ENCODE data around the gene MTOR.

DNA sequence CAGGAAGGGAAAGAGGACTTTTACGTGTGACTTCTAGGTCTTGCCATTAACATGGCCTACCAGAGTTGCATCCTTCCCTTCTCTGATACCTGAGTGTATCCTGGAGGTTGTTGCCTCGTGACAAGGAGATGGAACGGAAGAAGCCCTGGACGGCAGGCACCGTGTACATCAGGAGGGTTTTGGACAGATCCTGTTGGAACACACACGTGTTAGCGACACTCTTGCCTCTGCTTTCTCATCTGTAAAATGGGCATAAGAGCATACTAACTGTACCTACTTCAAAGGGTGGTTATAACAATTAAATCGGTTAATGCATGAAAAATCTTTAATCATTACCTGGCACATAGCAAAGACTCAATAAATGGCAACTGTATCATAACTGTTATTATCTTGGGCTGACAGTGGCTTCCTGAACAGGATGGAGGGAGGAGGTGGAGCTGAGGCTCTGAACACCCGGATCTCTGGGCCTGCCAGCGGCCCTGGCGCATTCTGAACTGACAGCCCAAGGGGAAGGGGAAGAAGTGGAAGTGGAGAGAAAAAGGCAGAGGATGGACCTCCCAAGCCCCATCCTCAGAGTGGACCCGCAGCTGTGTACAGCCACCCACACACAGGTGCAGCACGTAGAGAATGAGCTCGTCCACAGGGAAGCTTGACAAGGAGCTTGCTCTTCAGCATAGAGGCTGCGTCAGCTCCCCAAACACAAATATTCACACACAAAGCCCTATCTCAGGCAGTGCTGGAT is 132.5 kb downstream of the MTOR start:
- TF ChIP-seq POLR2A (IDR thresholded peaks at IDR 0.05), result no peak
- TF ChIP-seq, protein P1, sequence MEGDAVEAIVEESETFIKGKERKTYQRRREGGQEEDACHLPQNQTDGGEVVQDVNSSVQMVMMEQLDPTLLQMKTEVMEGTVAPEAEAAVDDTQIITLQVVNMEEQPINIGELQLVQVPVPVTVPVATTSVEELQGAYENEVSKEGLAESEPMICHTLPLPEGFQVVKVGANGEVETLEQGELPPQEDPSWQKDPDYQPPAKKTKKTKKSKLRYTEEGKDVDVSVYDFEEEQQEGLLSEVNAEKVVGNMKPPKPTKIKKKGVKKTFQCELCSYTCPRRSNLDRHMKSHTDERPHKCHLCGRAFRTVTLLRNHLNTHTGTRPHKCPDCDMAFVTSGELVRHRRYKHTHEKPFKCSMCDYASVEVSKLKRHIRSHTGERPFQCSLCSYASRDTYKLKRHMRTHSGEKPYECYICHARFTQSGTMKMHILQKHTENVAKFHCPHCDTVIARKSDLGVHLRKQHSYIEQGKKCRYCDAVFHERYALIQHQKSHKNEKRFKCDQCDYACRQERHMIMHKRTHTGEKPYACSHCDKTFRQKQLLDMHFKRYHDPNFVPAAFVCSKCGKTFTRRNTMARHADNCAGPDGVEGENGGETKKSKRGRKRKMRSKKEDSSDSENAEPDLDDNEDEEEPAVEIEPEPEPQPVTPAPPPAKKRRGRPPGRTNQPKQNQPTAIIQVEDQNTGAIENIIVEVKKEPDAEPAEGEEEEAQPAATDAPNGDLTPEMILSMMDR (IDR thresholded peaks at IDR 0.05), result no peak

All from vagina (tissue), 2 donors.